Naive B cell (primary cell): ENCODE data around the gene SP100. TPM values are rescaled to one million over a fixed set of nuclear protein-coding genes. Genes with fewer than 3 reads are reported as not detected.

Source experiments
- ATAC-seq, 2 donors: fragments of 150-1000 bp; cut with Tn5 transposase; 2 replicates each; pipeline ENCODE4 v1.10.0; 2021; ENCODE audit warnings: low read depth in 2 of 2, mild to moderate bottlenecking in 2 of 2, moderate library complexity in 2 of 2
- DNase-seq: peaks from one replicate; pipeline ENCODE4 v3.0.0; 2022
- H3K27ac Mint-ChIP-seq, 6 donors: one replicate each; pipeline ENCODE4 v1.8.0; 2020 to 2022; ENCODE audit warnings: mild to moderate bottlenecking in 6 of 6, mixed read lengths in 6 of 6, moderate library complexity in 5 of 6, inconsistent platforms in 2 of 6
- H3K27me3 Mint-ChIP-seq, 3 donors: one replicate each; pipeline ENCODE4 v1.8.0; 2021 to 2022; ENCODE audit warnings: mixed read lengths in 3 of 3, mild to moderate bottlenecking in 1 of 3
- H3K36me3 Mint-ChIP-seq, 2 donors: one replicate each; pipeline ENCODE4 v1.8.0; 2020 to 2022; ENCODE audit warnings: mixed read lengths in 2 of 2, inconsistent platforms in 1 of 2, mild to moderate bottlenecking in 1 of 2
- H3K4me1 Mint-ChIP-seq, 3 donors: one replicate each; pipeline ENCODE4 v1.8.0; 2020 to 2022; ENCODE audit warnings: mixed read lengths in 3 of 3, inconsistent platforms in 1 of 3, mild to moderate bottlenecking in 1 of 3, moderate library complexity in 1 of 3
- H3K4me3 Mint-ChIP-seq, 8 donors: one replicate each; pipeline ENCODE4 v1.8.0; 2020 to 2022; ENCODE audit warnings: mild to moderate bottlenecking in 8 of 8, mixed read lengths in 8 of 8, moderate library complexity in 8 of 8, inconsistent platforms in 2 of 8
- H3K9me3 Mint-ChIP-seq, 7 donors: one replicate each; pipeline ENCODE4 v1.8.0; 2020 to 2022; ENCODE audit warnings: mixed read lengths in 7 of 7, mild to moderate bottlenecking in 5 of 7, inconsistent platforms in 2 of 7, moderate library complexity in 1 of 7
- polyA plus RNA-seq, 6 donors: library from polyadenylated mRNA; unstranded; fragments of 300-500 nt; fragmentation: Illumina TruSeq; gene quantifications; one replicate each; pipeline ENCODE4 v1.2.3, GENCODE V29; 2021; ENCODE audit warnings: low read depth in 6 of 6

SP100 gene
- polyA plus RNA-seq, 6 donors from 2014 or later, result 188 to 428 (median 231) TPM

- DNase-seq, result no peak
- Mint-ChIP-seq H3K36me3 (peaks cover 16 to 20% of the 10 kb centered on the region in 2 donors), H3K4me3 (peak overlapping the region in 7 of 8 donors; percentile 95 to 99 (median 99)), H3K4me1 (peaks cover 50 to 68% (median 63%) of the 10 kb centered on the region in 3 donors), H3K27ac (peak overlapping the region; percentile 35 to 100 (median 98)), H3K27me3 (no peaks in the 10 kb centered on the region), H3K9me3 (peaks cover 0 to 2% (median 0%) of the 10 kb centered on the region in 7 donors)
- ATAC-seq, result no peak
Measured at GRCh38 chr2:230410263-230410662, 5.7 kb upstream of the SP100 start.

GRCh38 chr2:230410861-230411569 lies 5.0 kb upstream of the SP100 start:
- Mint-ChIP-seq H3K4me3 (peak overlapping the region; percentile 95 to 100 (median 99)), H3K4me1 (peaks cover 57 to 76% (median 71%) of the 10 kb centered on the region in 3 donors), H3K36me3 (peaks cover 12 to 14% of the 10 kb centered on the region in 2 donors), H3K9me3 (peaks cover 0 to 2% (median 0%) of the 10 kb centered on the region in 7 donors), H3K27me3 (no peaks in the 10 kb centered on the region), H3K27ac (peak overlapping the region; percentile 95 to 100 (median 99))
- DNase-seq (peak; percentile 14), ATAC-seq (no peak)

- ATAC-seq, result peak; percentile 63
- Mint-ChIP-seq H3K27me3 (no peaks in the 10 kb centered on the region), H3K4me1 (peaks cover 58 to 76% (median 76%) of the 10 kb centered on the region in 3 donors), H3K9me3 (peaks cover 0 to 2% (median 0%) of the 10 kb centered on the region in 7 donors), H3K4me3 (peak overlapping the region; percentile 95 to 100 (median 99)), H3K36me3 (peaks cover 8 to 10% of the 10 kb centered on the region in 2 donors), H3K27ac (peak overlapping the region; percentile 98 to 100 (median 99))
- peak; percentile 66 for DNase-seq
Measured at GRCh38 chr2:230411570-230412370, 4.2 kb upstream of the SP100 start.

GRCh38 chr2:230412371-230412711 lies 3.7 kb upstream of the SP100 start:
- H3K27me3 Mint-ChIP-seq, result no peaks in the 10 kb centered on the region
- H3K36me3 Mint-ChIP-seq, result peaks cover 2 to 4% of the 10 kb centered on the region in 2 donors
- peak overlapping the region; percentile 95 to 100 (median 99) for H3K4me3 Mint-ChIP-seq
- peak overlapping the region; percentile 89 to 100 (median 98) for H3K27ac Mint-ChIP-seq
- peaks cover 0 to 2% (median 0%) of the 10 kb centered on the region in 7 donors for H3K9me3 Mint-ChIP-seq
- ATAC-seq (no peak), DNase-seq (no peak)
- H3K4me1 Mint-ChIP-seq, result peaks cover 58 to 76% (median 75%) of the 10 kb centered on the region in 3 donors

GRCh38 chr2:230412846-230413245 lies 3.2 kb upstream of the SP100 start:
- DNase-seq, result no peak
- Mint-ChIP-seq H3K36me3 (peaks cover 0 to 8% of the 10 kb centered on the region in 2 donors), H3K4me3 (peak overlapping the region; percentile 95 to 100 (median 99)), H3K27ac (peak overlapping the region in 5 of 6 donors; percentile 79 to 100 (median 99)), H3K9me3 (no peaks in the 10 kb centered on the region), H3K27me3 (no peaks in the 10 kb centered on the region), H3K4me1 (peaks cover 58 to 76% (median 73%) of the 10 kb centered on the region in 3 donors)
- no peak for ATAC-seq

GRCh38 chr2:230413479-230413878 lies 2.5 kb upstream of the SP100 start:
- H3K27ac Mint-ChIP-seq, result peak overlapping the region in 5 of 6 donors; percentile 9 to 100 (median 87)
- H3K9me3 Mint-ChIP-seq, result no peaks in the 10 kb centered on the region
- no peak for DNase-seq
- no peaks in the 10 kb centered on the region for H3K27me3 Mint-ChIP-seq
- H3K4me3 Mint-ChIP-seq, result peak overlapping the region in 7 of 8 donors; percentile 80 to 99 (median 97)
- H3K36me3 Mint-ChIP-seq, result peaks cover 5 to 13% of the 10 kb centered on the region in 2 donors
- no peak for ATAC-seq
- H3K4me1 Mint-ChIP-seq, result peaks cover 62 to 81% (median 74%) of the 10 kb centered on the region in 3 donors

GRCh38 chr2:230414302-230414701 lies 1.7 kb upstream of the SP100 start:
- Mint-ChIP-seq H3K27me3 (no peaks in the 10 kb centered on the region), H3K9me3 (no peaks in the 10 kb centered on the region), H3K36me3 (peaks cover 11 to 22% of the 10 kb centered on the region in 2 donors), H3K4me1 (peaks cover 70 to 83% (median 74%) of the 10 kb centered on the region in 3 donors), H3K4me3 (peak overlapping the region in 7 of 8 donors; percentile 23 to 98 (median 91)), H3K27ac (peak overlapping the region; percentile 90 to 100 (median 94))
- no peak for DNase-seq
- no peak for ATAC-seq

- H3K4me3 Mint-ChIP-seq, result peak overlapping the region; percentile 89 to 99 (median 95)
- H3K4me1 Mint-ChIP-seq, result peaks cover 67 to 86% (median 75%) of the 10 kb centered on the region in 3 donors
- H3K36me3 Mint-ChIP-seq, result peaks cover 31 to 40% of the 10 kb centered on the region in 2 donors
- H3K27me3 Mint-ChIP-seq, result no peaks in the 10 kb centered on the region
- no peaks in the 10 kb centered on the region for H3K9me3 Mint-ChIP-seq
- ATAC-seq (no peak), DNase-seq (no peak)
- H3K27ac Mint-ChIP-seq, result peak overlapping the region; percentile 31 to 100 (median 82)
Measured at GRCh38 chr2:230417436-230417835, 1.4 kb downstream of the SP100 start.

- Mint-ChIP-seq H3K4me1 (peaks cover 64 to 86% (median 71%) of the 10 kb centered on the region in 3 donors), H3K27ac (peak overlapping the region; percentile 90 to 100 (median 97)), H3K9me3 (no peaks in the 10 kb centered on the region), H3K36me3 (peaks cover 37 to 43% of the 10 kb centered on the region in 2 donors), H3K27me3 (no peaks in the 10 kb centered on the region), H3K4me3 (peak overlapping the region; percentile 89 to 99 (median 95))
- DNase-seq (no peak), ATAC-seq (no peak)
Measured at GRCh38 chr2:230418341-230419016, 2.5 kb downstream of the SP100 start.

- Mint-ChIP-seq H3K4me3 (peak overlapping the region; percentile 89 to 99 (median 95)), H3K27me3 (no peaks in the 10 kb centered on the region), H3K27ac (peak overlapping the region; percentile 90 to 100 (median 97)), H3K9me3 (no peaks in the 10 kb centered on the region), H3K4me1 (peaks cover 67 to 86% (median 71%) of the 10 kb centered on the region in 3 donors), H3K36me3 (peaks cover 44 to 48% of the 10 kb centered on the region in 2 donors)
- ATAC-seq (no peak), DNase-seq (no peak)
Measured at GRCh38 chr2:230419181-230419580, 3.2 kb downstream of the SP100 start.

GRCh38 chr2:230422149-230422548 lies 6.1 kb downstream of the SP100 start:
- Mint-ChIP-seq H3K4me3 (peak overlapping the region in 7 of 8 donors; percentile 31 to 95 (median 75)), H3K36me3 (peaks cover 56 to 57% of the 10 kb centered on the region in 2 donors), H3K27me3 (no peaks in the 10 kb centered on the region), H3K27ac (peak overlapping the region in 5 of 6 donors; percentile 1 to 100 (median 59)), H3K9me3 (no peaks in the 10 kb centered on the region), H3K4me1 (peaks cover 66 to 91% (median 83%) of the 10 kb centered on the region in 3 donors)
- ATAC-seq, result no peak
- DNase-seq, result no peak

- ATAC-seq (no peak), DNase-seq (no peak)
- no peaks in the 10 kb centered on the region for H3K27me3 Mint-ChIP-seq
- peaks cover 0 to 5% (median 2%) of the 10 kb centered on the region in 7 donors for H3K9me3 Mint-ChIP-seq
- H3K4me1 Mint-ChIP-seq, result peaks cover 65 to 93% (median 90%) of the 10 kb centered on the region in 3 donors
- H3K4me3 Mint-ChIP-seq, result peak overlapping the region; percentile 62 to 86 (median 78)
- peak overlapping the region; percentile 46 to 91 (median 78) for H3K27ac Mint-ChIP-seq
- peaks cover 52 to 57% of the 10 kb centered on the region in 2 donors for H3K36me3 Mint-ChIP-seq
Measured at GRCh38 chr2:230423851-230424458, 8.0 kb downstream of the SP100 start.
